Left renal pelvis (tissue), 4 donors: ENCODE data around the gene PHACTR1. TPM values are rescaled to one million over a fixed set of nuclear protein-coding genes. Genes with fewer than 3 reads are reported as not detected.

Experiments
- DNase-seq, 4 donors: peaks; one replicate each; pipeline ENCODE4 v3.0.0-alpha.2; 2013; ENCODE audit warnings: low read depth in 4 of 4, low spot score in 3 of 4
- polyA plus RNA-seq, 4 donors: library from polyadenylated mRNA; unstranded; fragments of 120-200 nt; gene quantifications; one replicate each; pipeline ENCODE4 v1.2.1, GENCODE V29; 2013; ENCODE audit not compliant: insufficient read length in 4 of 4

The PHACTR1 gene
- polyA plus RNA-seq, 4 donors: 2.4 to 19.1 (median 16.0) TPM

GRCh38 chr6:13089296-13089994 is 372.9 kb downstream of the PHACTR1 start:
- no peak for DNase-seq

- no peak for DNase-seq
These were observed 374.6 kb downstream of the PHACTR1 start for GRCh38 chr6:13091192-13091591.

- DNase-seq: no peak
These were observed 378.3 kb downstream of the PHACTR1 start for GRCh38 chr6:13094781-13095425.

GRCh38 chr6:13096084-13096483 is 379.5 kb downstream of the PHACTR1 start:
- no peak for DNase-seq

- no peak for DNase-seq
These were observed 380.9 kb downstream of the PHACTR1 start for GRCh38 chr6:13097454-13097853.

- DNase-seq: no peak
These were observed 381.4 kb downstream of the PHACTR1 start for GRCh38 chr6:13098006-13098405.

GRCh38 chr6:13098793-13099570 is 382.4 kb downstream of the PHACTR1 start:
- DNase-seq: no peak

- DNase-seq: no peak
These were observed 383.2 kb downstream of the PHACTR1 start for GRCh38 chr6:13099771-13100170.

GRCh38 chr6:13101409-13101808 is 384.8 kb downstream of the PHACTR1 start:
- no peak for DNase-seq

- no peak for DNase-seq
These were observed 385.4 kb downstream of the PHACTR1 start for GRCh38 chr6:13101985-13102384.

GRCh38 chr6:13103169-13103568 is 386.6 kb downstream of the PHACTR1 start:
- no peak for DNase-seq

GRCh38 chr6:13105139-13105538 is 388.6 kb downstream of the PHACTR1 start:
- DNase-seq: no peak

GRCh38 chr6:13112921-13113320 is 396.4 kb downstream of the PHACTR1 start:
- no peak for DNase-seq

GRCh38 chr6:13113376-13113775 is 396.8 kb downstream of the PHACTR1 start:
- DNase-seq: no peak

- DNase-seq: peak in 3 of 4 donors; percentile 41 to 60 (median 54)
These were observed 397.5 kb downstream of the PHACTR1 start for GRCh38 chr6:13113981-13114593.

GRCh38 chr6:13116155-13116554 is 399.6 kb downstream of the PHACTR1 start:
- DNase-seq: no peak

GRCh38 chr6:13117570-13117969 is 401.0 kb downstream of the PHACTR1 start:
- DNase-seq: no peak

- no peak for DNase-seq
These were observed 403.0 kb downstream of the PHACTR1 start for GRCh38 chr6:13119549-13119948.

GRCh38 chr6:13120483-13121482 is 404.2 kb downstream of the PHACTR1 start:
- no peak for DNase-seq

GRCh38 chr6:13124131-13124530 is 407.6 kb downstream of the PHACTR1 start:
- DNase-seq: no peak
